RPMI7951 (cell line): ENCODE results near the gene PRR16. TPM values are rescaled to one million over a fixed set of nuclear protein-coding genes. Genes with fewer than 3 reads are reported as not detected.
A peak's percentile ranks its signal among the peaks of the same experiment; 100 is the strongest.

Experiments used
- DNase-seq: peaks from one replicate; pipeline ENCODE4 v3.0.0-alpha.2; 2012; ENCODE audit warnings: low read depth
- total RNA-seq: library from RNA; depleted of rRNA; stranded (reverse); fragments of >200 nt; shearing (Covaris generic); gene quantifications from 2 replicates; pipeline ENCODE4 v1.2.3, GENCODE V29; 2014

PRR16 gene
- total RNA-seq, 1 experiment from 2014 or later, result 1.3 TPM

DNA sequence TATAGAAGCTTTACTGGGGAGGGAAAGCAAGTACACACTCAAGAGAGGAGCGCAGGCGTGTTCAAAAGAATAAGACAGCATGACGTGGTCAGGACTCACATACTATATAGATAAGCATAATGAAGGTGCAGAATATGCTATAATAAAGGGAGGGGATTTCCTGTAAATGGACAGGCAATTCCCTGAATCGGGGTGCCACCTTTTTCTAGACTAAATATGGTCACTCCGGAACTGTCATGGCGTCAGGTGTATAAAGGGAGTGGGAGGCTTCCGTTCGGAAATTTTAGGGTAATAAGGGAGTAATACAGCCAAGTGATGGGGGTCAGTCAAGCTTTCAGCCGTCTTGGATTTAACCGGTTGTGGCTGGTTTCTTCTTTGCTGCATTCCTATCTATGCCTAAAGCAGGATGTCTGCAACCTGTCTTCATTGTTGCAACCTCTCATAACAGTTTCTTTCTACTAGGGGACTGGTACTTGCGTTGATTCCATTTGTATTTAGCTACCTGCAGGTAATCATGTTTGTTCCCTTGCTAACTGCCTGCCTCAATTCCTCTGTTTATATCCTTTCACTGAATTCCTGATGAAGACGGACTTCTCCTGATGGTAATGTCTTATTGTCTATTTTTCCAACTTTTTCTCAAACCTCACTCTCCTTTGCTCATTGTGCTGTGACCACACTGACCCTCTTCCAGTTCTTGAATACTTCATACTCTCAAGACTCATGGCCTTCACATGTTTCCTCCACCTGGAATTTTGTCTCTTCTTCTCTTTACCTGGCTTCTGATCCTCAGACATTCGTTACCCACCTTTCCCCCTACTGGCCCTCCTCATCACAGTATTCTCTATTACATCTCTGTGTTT is 48.9 kb downstream of the PRR16 start:
- DNase-seq, result no peak

DNA sequence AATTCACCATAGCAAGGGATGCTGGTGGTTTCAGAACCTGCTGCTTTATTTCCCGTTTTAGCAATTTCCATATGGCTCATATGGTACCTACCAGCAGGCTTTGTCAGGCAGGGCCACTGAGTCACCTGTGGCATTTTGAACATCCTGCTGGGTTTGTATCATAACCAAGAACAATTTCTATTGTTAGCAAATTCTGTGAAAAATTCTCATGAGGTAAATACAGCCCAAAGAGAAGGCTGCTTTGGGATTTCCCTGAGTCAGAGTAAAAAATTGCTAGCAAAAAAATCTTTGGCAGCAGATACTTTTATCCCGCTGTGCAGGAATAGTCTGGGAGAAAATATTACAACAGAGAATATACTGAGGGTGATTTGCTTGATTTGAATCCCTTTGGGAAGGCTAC is 52.7 kb downstream of the PRR16 start:
- no peak for DNase-seq

DNA sequence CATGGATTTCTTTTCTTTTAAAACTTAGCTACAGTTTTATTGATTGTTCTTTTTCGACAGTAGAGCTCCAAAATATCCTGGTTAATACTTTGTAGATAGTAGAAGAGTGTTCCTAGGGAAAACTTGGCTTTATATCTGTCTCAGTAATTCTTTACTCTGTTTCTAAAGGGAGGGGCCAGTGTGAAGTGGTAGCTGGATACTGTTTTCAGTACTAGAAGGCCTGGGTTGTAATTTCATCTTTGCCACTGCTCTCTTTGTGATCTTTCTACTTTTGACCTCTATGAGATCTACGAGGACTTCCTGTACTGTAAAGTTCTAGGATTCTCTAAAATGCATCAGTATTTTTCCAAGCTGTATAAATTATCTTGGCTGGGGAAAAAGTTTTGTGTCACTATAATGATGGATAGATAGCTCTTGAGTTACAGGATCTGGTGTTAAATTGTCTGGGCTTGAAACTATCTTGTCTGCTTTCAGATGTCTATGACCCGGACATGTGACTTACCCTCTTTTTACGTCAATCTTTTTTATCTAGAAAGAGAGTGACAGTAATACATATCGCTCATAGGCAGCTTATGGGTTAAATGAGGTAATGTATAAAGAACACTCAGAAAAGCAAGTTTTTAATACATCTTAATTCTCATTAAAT is 53.6 kb downstream of the PRR16 start:
- DNase-seq, result no peak

DNA sequence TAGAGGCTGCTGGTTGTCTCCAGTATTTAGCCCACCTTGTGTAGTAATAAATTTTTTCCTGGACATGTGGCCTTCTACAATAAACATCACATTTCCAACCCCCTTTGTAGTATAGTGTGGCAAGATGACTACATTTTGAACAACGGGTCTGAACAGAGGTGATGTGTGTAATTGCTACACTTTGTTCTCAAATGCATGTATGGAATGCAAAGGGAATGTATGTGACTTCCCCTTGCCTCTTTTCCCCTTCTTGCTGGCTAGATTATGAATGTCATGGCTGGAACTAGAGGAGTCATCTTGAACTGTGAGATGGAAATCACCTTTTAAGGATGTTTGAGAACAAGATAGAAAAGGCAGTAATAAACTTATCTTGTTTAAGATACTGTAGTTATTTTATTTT is 54.5 kb downstream of the PRR16 start:
- DNase-seq, result no peak

DNA sequence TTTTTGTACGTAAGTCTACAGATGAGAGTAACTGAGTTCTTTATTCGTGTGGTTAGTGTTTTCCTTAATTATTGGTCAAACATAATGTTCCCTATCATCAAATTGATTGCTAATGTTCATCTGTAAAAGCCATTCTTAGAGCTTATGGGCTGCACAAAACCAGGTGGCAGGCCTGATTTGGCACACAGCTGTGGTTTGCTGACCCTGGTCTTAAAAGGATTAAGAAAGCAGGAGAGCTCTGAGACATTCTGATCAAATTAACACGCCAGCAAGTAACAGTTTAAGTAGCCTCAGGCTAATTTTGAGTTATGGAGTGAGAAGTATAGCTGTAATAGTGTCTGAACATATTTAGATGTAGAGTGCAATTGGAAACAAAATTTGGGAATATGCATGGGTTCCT is 63.2 kb downstream of the PRR16 start:
- DNase-seq, result no peak

DNA sequence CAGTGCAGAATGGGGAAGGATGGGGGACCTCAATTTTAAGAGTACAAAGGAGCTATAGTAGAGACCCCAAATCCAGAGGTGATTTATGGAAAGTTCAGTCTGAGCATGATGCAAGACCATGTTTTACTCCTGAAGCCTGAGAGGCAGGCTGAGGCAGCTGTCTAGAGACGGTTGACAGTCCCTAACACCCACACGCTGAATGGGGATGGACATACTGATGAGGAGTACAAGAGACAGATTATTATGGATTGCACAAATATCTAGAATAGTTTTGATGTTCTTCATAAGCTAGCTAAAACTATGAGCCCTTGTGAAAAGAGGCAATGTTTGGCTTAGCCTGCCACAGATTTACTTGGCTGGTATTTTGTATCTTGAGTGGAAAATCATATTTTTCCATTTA is 64.5 kb downstream of the PRR16 start:
- no peak for DNase-seq

DNA sequence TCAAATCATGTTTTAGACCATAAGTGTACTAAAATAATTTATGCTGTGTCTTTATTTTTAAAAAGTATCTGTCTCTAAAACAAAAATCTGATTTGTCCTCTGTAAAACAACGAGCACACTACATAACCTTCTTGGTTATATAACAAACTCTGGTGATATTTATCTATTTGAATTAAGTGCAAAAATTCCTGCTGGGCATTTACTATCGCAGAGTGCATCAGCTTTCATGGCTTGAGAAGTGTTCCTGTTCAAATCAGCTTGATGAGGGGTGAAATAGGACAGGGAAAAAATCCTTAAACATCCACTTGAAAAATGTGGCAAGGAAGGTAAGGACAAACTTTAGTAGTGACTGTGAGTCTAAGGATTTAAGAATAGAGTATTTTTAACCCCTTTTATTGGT is 65.3 kb downstream of the PRR16 start:
- DNase-seq, result no peak

DNA sequence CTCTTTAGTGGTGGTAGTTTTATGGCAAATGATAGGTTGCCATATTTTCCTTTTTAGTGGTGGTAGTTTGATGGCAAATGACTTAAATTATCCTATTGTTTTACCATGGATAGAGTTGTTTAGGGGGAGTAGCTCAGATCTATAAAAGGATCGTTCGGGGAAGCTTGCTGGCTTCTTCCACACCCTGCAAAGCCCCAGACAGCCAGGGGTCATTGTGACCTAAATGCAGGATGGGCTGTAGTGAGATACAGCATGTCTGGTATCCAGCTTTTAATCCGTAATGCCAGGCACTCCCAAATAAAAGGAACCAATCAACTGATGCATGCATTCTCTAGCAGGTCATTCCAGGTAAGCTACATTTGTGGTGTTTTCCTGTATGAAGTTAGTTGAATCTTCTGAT is 67.1 kb downstream of the PRR16 start:
- no peak for DNase-seq

DNA sequence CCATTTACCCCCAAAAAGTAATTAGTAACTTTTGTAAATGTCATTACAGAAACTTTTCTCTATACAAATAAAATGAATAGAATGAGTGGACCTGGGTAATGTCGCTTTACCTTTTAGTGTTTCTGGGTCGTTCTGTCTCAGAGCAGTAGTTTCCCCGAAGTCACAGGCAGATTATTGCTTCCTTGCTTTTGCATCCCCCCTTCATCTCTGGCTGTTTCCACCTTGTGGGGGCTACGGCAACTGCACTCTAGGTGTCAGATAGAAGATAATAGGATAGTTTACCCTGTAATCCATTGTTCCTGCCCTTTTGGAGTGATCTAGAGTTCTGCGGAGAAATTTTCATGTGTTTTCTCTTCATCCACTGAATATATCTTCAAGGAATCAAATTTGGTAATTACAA is 68.7 kb downstream of the PRR16 start:
- DNase-seq, result no peak

DNA sequence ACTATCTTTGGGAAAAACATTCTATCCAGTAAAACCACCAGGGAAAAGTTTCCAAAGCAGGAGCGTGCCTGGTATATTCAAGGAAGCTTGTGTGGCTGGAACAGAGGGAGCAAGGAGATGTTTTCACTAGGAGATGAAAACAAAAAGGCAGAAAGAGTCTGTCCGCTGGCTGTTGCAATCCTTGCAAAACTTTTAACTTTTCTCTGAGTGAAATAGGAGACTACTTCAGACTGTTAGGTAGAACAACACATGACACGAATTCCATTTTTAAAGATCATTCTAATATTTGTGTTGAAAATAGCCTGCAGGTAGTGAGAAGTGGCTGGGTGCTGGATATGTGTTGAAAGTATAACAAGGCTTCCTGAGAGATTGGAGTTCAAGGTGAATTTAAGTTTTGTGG is 69.5 kb downstream of the PRR16 start:
- DNase-seq, result no peak

DNA sequence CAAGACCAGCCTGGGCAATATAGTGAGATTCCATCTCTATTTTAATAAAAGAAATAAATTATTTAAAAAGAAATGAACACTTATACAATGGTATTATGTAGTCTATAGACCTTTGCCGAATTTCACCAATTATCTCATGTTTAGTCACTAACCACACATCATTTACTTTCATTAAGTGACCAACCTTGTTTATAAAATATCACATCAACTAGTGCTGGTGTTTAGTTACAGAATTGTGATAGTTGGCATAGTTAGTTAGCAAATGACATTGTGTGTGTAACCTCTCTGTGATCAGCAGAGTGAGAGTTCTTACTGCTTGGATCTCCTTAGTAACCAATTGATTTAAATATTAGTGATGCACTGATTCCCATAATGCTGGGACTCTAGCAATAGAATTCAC is 71.8 kb downstream of the PRR16 start:
- no peak for DNase-seq

DNA sequence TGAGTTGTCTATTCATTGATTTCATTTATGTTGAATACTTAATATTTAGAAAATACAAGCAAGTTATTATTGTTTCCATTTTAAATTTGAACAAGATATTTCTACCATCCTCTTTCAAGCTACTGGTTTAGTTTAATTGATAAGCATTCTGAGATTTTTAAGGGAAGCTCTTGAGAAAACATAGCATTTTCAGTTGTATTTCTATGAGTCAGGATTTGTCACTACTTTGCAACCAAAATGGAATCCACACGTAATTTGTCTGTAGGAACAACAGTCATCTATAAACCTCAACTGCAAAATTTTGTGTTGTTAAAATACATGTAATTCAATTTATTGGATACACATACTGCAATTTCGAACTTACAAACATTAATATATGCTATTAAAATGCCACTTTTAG is 74.0 kb downstream of the PRR16 start:
- DNase-seq, result peak; percentile 45

DNA sequence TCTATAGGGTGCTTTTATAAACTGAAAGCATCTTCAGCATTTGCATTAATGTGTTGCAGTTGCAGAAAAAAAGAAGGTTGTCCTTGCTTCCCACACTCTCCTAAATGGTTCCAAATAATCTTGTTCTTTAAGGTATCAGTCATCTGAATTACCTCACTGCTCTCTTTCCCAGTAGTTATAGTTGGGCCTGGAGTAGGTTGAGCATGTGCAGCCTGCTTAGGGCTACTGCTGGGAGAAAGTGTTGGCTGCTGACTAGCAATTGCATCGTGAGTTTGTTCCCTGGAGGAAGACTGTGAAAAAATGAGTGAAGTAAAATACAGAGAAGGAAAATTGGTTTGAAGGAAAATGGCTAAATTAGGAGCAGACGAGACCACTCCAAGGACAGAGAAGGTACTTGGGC is 74.5 kb downstream of the PRR16 start:
- peak; percentile 53 for DNase-seq

DNA sequence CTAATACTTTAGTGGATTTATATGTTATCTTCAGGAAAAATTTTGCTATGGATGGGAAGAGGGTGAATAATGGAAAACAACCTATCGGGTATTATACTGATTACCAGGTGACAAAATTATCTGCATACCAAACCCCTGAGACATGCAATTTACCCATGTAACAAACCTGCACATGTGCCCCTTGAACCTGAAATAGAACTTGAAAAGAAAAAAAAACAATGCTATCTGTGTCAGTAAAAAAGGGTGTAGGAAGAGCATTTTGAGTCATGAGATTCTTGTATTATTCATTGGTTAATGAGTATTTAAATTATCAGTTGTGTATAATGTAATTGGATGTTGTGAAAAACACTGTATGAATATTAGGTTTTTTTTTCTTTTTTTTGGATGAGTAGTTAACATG is 75.4 kb downstream of the PRR16 start:
- no peak for DNase-seq

DNA sequence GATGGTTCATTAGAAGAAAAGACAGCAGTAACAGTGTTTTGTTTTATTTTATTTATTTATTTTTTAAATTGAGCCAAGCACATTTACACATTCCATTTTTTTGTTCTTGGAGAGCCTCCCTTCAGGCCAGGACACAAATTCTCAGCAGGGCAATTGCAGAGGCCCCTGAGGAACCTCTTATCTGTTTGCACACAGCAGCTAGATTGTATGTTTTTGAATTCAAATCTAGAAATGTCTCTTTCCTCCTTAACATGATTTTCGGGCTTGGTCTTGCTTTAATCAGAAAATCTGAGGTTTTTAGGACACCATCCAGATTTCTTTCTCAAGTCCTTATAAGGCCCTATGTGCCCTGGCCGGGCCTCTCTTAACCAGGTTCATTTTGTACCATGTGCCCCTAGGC is 76.0 kb downstream of the PRR16 start:
- DNase-seq, result no peak

DNA sequence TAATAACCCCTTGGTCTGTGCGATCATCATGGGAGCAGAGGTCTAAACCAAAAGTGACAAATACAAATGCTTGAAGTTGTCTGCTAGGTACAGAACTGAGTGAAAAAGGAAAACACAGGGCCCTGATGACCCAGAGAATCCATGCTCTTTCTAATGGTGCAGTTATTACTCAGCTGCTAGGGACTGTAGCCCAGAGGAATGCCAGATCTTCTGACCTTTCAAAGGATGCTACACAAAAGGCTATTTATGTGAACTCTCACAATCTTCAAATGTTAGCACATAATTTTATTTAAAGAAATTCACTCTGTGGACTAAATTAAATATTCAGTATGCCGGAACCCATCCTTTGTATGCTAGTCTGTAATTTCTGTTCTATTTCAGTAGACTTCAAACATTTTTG is 79.9 kb downstream of the PRR16 start:
- DNase-seq, result no peak

DNA sequence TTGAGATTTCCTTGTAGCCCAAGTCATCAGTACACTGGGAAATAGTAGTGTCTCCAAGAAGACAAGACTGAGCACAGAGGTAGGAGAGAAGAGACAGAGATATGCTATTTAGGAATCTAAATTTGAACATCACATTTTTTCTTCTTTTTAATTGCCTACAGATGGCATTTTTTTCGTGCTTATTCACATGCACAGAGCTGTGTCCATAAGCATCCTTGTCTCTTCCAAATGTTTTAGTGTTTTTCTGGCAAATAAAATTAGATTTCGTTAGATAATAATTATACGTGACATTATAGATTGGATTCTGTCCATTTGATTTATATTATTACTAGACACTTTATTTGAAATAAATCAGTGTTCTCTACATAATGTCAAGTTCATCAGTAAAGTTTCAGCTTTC is 80.9 kb downstream of the PRR16 start:
- no peak for DNase-seq

DNA sequence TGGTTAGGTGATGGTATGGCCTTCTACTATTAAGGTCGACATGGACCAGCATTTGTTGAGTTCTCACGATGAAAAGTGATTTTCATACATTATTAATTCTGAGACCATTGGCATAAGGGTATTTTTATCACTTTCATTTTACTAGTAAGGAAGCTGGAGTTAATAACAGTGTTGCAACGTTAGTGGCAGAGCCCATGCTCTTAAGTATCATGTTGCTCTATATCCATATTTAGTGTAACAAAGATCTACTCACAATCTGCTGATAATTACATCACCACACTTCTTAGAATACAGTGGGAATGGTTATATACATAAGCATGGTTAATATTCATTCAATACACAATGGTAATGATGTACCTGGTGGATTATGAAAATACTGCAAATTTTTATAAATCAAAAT is 81.9 kb downstream of the PRR16 start:
- no peak for DNase-seq

DNA sequence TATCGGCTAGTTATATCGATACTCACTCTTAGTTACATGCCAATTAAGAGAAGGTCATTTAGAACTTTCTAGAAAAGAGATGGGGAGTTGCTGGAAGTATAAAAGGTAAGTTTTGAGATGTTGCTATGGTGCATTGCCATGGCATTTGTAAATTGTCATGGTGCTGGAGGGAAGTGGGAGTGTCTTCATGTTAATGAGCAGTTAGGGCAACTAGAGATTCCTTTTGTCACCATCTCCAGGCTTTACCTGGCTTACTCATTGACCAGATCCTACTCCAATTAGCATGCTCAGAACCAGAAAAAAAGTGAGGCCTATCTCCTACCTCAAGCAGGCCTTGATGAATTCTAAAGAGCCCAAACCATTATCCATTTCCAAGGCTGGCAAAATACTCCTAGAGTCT is 82.8 kb downstream of the PRR16 start:
- no peak for DNase-seq

DNA sequence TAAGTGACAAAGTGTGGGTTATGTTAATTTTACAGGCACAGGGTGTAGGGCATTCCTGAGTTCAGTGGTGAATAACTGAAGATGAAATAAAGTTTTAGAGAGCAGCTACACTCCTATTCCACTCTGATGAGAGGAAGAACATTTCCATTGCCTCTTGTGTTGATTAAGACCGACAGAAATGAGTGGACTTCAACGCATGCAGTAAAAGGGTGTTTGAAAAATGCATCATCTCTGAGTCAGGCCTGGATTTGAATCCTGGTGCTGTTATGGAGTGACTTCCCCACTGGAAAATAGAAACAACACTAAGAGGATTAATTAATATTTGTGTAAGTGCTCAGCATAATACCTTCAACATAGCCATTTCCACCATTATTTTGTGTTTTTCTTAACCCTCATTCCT is 86.3 kb downstream of the PRR16 start:
- no peak for DNase-seq

DNA sequence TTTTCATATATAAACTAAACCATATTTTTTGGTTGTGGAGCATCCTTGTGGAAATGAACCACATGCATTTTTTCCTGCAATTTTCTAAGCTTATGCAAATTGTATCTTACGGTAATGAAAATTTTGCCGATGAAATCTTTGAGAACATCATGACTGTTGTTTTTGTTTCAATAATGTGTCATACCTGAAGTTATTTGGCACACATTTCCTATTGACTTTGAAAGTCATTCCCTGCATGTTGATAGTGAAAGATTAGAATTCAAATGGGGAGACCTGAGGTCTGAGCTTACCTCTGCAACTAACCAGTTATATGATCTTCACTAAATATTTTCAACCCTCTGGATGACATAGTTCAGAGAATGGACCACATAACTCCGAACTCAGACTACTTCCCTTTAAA is 88.5 kb downstream of the PRR16 start:
- no peak for DNase-seq

DNA sequence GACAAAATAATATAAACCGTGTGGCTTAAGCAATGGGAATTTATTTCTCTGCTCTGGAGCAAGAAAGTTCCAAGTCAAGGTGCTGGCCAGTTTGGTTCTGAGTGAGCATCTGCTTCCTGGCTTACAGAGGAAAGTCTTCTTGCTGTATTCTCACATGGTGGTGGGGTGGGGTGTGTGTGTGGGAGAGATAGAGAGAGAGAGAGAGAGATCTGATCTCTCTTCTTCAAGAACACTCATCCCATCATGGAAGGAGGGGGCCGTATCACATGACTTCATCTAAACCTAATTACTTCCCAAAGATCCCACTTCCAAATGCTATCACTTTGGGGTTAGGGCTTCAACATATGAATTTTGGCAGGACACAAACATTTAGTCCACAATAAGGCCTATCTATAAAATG is 91.2 kb downstream of the PRR16 start:
- DNase-seq, result no peak

DNA sequence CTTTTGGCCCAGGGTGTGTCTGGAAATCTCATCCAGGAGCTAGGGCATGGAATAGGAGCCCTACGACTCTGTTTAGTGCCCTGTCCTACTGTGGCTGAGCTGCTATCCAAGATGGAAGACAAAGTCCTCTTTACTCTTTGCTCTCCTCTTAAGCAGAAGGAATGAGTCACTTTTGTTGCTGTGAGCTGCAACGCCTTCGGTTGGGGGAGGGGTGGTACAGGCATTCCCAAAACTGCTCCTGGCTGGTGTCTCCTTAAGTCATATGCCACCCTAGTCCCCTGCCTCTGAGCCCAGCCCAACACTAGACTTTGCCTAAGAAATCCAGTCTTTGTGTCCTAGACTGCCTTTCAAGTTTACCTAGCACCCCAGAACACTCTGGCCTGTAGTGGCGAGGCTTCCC is 99.9 kb downstream of the PRR16 start:
- peak; percentile 30 for DNase-seq

DNA sequence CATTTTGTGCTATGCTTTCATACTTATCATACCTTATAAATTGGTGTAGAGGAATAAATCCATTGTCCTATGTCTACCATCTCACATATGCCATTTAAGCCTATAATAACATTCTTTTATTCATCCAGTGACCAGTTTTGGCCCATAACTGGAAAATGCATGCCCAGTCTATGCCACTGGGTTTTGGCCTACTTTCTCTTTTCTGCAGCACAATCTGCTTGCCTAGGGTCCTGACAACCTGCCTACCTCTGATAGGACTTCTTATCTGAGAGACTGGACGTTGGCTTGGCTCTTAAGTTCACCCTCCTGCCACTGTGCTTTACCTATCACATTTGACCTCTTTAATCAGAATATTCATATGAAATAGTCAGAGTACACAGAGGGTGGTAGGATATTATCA is 103.0 kb downstream of the PRR16 start:
- no peak for DNase-seq
